Measurements from ENCODE around the gene CENPH. TPM values are rescaled to one million over a fixed set of nuclear protein-coding genes. Genes with fewer than 3 reads are reported as not detected.

Gene CENPH
- total and polyA plus RNA-seq, 2 experiments from 2014 or later = 3.7 to 10.8 TPM

GRCh38 chr5:69238760-69239251 is 49.4 kb downstream of the CENPH start:
- WGBS (ENCODE audit: low lambda C conversion rate, missing lambda C conversion rate) = 87% methylated on average over 6 of the region's 6 CpGs
- TF ChIP-seq, protein P1, sequence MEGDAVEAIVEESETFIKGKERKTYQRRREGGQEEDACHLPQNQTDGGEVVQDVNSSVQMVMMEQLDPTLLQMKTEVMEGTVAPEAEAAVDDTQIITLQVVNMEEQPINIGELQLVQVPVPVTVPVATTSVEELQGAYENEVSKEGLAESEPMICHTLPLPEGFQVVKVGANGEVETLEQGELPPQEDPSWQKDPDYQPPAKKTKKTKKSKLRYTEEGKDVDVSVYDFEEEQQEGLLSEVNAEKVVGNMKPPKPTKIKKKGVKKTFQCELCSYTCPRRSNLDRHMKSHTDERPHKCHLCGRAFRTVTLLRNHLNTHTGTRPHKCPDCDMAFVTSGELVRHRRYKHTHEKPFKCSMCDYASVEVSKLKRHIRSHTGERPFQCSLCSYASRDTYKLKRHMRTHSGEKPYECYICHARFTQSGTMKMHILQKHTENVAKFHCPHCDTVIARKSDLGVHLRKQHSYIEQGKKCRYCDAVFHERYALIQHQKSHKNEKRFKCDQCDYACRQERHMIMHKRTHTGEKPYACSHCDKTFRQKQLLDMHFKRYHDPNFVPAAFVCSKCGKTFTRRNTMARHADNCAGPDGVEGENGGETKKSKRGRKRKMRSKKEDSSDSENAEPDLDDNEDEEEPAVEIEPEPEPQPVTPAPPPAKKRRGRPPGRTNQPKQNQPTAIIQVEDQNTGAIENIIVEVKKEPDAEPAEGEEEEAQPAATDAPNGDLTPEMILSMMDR (IDR thresholded peaks at IDR 0.05; ENCODE audit: poor library complexity) = no peak
- TF ChIP-seq EZH2phosphoT487 (IDR thresholded peaks at IDR 0.05; ENCODE audit: low read depth, severe bottlenecking, unreplicated experiment) (no peak), EZH2 (IDR thresholded peaks at IDR 0.05; ENCODE audit: borderline replicate concordance) (no peak)
- H3K9me3 ChIP-seq (ENCODE audit: low read depth) = no peaks in the 10 kb centered on the region
- peaks cover 88% of the 10 kb centered on the region for H3K79me2 ChIP-seq
- no peak overlapping the region for H3K27ac ChIP-seq
- no peak overlapping the region for H2AFZ ChIP-seq
- no peak overlapping the region for H3K4me3 ChIP-seq
- H3K27me3 ChIP-seq = no peaks in the 10 kb centered on the region
- no peak overlapping the region for H3K4me2 ChIP-seq
- H3K36me3 ChIP-seq (replicated peaks; ENCODE audit: insufficient read depth, low read depth) = no peaks in the 10 kb centered on the region
- DNase-seq (ENCODE audit: low spot score) = no peak
- peaks cover 1% of the 10 kb centered on the region for H4K20me1 ChIP-seq (ENCODE audit: insufficient read depth, poor library complexity, severe bottlenecking)
- H3K4me1 ChIP-seq (ENCODE audit: insufficient read depth) = peaks cover 13% of the 10 kb centered on the region
- no peaks in the 10 kb centered on the region for H3K9me2 ChIP-seq (replicated peaks; ENCODE audit: insufficient read depth)

- Histone ChIP-seq H3K9me2 (replicated peaks; ENCODE audit: insufficient read depth) (no peaks in the 10 kb centered on the region), H3K9me3 (ENCODE audit: low read depth) (no peaks in the 10 kb centered on the region), H3K36me3 (replicated peaks; ENCODE audit: insufficient read depth, low read depth) (no peaks in the 10 kb centered on the region), H3K27me3 (no peaks in the 10 kb centered on the region), H4K20me1 (ENCODE audit: insufficient read depth, poor library complexity, severe bottlenecking) (peaks cover 5% of the 10 kb centered on the region), H3K4me2 (no peak overlapping the region), H2AFZ (no peak overlapping the region), H3K4me3 (no peak overlapping the region), H3K4me1 (ENCODE audit: insufficient read depth) (no peaks in the 10 kb centered on the region), H3K27ac (no peak overlapping the region), H3K79me2 (peaks cover 100% of the 10 kb centered on the region)
- DNase-seq (ENCODE audit: low spot score) = no peak
- WGBS (ENCODE audit: low lambda C conversion rate, missing lambda C conversion rate) = 79% methylated on average over 8 of the region's 8 CpGs
- TF ChIP-seq, protein P1 (IDR thresholded peaks at IDR 0.05; ENCODE audit: poor library complexity) = no peak
- TF ChIP-seq EZH2phosphoT487 (IDR thresholded peaks at IDR 0.05; ENCODE audit: low read depth, severe bottlenecking, unreplicated experiment) (no peak), EZH2 (IDR thresholded peaks at IDR 0.05; ENCODE audit: borderline replicate concordance) (no peak)
Observed at GRCh38 chr5:69242215-69242927, 53.0 kb downstream of the CENPH start.

- H2AFZ ChIP-seq = no peak overlapping the region
- H3K4me2 ChIP-seq = no peak overlapping the region
- H3K27me3 ChIP-seq = no peaks in the 10 kb centered on the region
- H3K4me1 ChIP-seq (ENCODE audit: insufficient read depth) = no peaks in the 10 kb centered on the region
- 96% methylated on average over 4 of the region's 5 CpGs for WGBS (ENCODE audit: low lambda C conversion rate, missing lambda C conversion rate)
- TF ChIP-seq EZH2phosphoT487 (IDR thresholded peaks at IDR 0.05; ENCODE audit: low read depth, severe bottlenecking, unreplicated experiment) = no peak
- H3K9me3 ChIP-seq (ENCODE audit: low read depth) = no peaks in the 10 kb centered on the region
- no peaks in the 10 kb centered on the region for H3K36me3 ChIP-seq (replicated peaks; ENCODE audit: insufficient read depth, low read depth)
- no peak overlapping the region for H3K27ac ChIP-seq
- no peak for DNase-seq (ENCODE audit: low spot score)
- no peaks in the 10 kb centered on the region for H3K9me2 ChIP-seq (replicated peaks; ENCODE audit: insufficient read depth)
- peaks cover 5% of the 10 kb centered on the region for H4K20me1 ChIP-seq (ENCODE audit: insufficient read depth, poor library complexity, severe bottlenecking)
- no peak overlapping the region for H3K4me3 ChIP-seq
- H3K79me2 ChIP-seq = peaks cover 100% of the 10 kb centered on the region
Observed at GRCh38 chr5:69245031-69245430, 55.6 kb downstream of the CENPH start.

DNA sequence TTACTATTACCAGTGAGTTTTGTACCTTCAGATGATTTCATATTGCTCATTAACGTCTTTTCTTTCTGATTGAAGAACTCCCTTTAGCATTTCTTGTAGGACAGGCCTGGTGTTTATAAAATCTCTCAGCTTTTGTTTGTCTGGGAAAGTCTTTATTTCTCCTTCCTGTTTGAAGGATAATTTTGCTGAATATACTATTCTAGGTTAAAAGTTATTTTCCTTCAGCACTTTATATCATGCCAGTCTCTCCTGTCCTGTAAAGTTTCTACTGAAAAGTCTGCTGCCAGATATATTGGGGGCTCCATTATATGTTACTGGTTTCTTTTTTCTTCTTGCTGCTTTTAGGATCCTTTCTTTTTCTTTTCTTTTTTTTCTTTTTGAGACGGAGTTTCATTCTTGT is 58.6 kb downstream of the CENPH start:
- Histone ChIP-seq H3K36me3 (replicated peaks; ENCODE audit: insufficient read depth, low read depth) (no peaks in the 10 kb centered on the region), H3K27ac (no peak overlapping the region), H3K4me1 (ENCODE audit: insufficient read depth) (no peaks in the 10 kb centered on the region), H3K4me2 (no peak overlapping the region), H3K9me3 (ENCODE audit: low read depth) (no peaks in the 10 kb centered on the region), H4K20me1 (ENCODE audit: insufficient read depth, poor library complexity, severe bottlenecking) (peaks cover 5% of the 10 kb centered on the region), H2AFZ (no peak overlapping the region), H3K27me3 (no peaks in the 10 kb centered on the region), H3K79me2 (peaks cover 90% of the 10 kb centered on the region), H3K4me3 (no peak overlapping the region), H3K9me2 (replicated peaks; ENCODE audit: insufficient read depth) (no peaks in the 10 kb centered on the region)
- TF ChIP-seq, protein P1 (IDR thresholded peaks at IDR 0.05; ENCODE audit: poor library complexity) = no peak
- TF ChIP-seq EZH2phosphoT487 (IDR thresholded peaks at IDR 0.05; ENCODE audit: low read depth, severe bottlenecking, unreplicated experiment) (no peak), EZH2 (IDR thresholded peaks at IDR 0.05; ENCODE audit: borderline replicate concordance) (no peak)
- no peak for DNase-seq (ENCODE audit: low spot score)
- WGBS (ENCODE audit: low lambda C conversion rate, missing lambda C conversion rate) = 90% methylated on average over 2 of the region's 2 CpGs

All from hepatocyte (in vitro differentiated cells).